Left lung (tissue), 10 donors: ENCODE data around the gene IFT122. TPM values are rescaled to one million over a fixed set of nuclear protein-coding genes. Genes with fewer than 3 reads are reported as not detected.
A peak's percentile ranks its signal among the peaks of the same experiment; 100 is the strongest.

Experiments
- ATAC-seq: fragments of 200-7000 bp; cut with Tn5 transposase; one replicate; pipeline ENCODE4 v1.9.1; 2020; ENCODE audit warnings: moderate library complexity
- DNase-seq, 4 donors: peaks; one replicate each; pipeline ENCODE4 v3.0.0-alpha.2; 2013 to 2020
- H3K27ac ChIP-seq, 2 donors: fragments of 200-600 bp; sonication (generic) in 1 of 2; one replicate each; pipeline versions ENCODE4 v1.5.0 to v1.8.0; 2020 to 2021
- H3K27me3 ChIP-seq, 2 donors: fragments of 200-600 bp; sonication (generic) in 1 of 2; one replicate each; pipeline versions ENCODE4 v1.5.0 to v1.8.0; 2020 to 2021
- H3K36me3 ChIP-seq, 2 donors: fragments of 200-600 bp; sonication (generic) in 1 of 2; one replicate each; pipeline versions ENCODE4 v1.5.0 to v1.8.0; 2020 to 2021
- H3K4me1 ChIP-seq, 2 donors: fragments of 200-600 bp; one replicate each; pipeline ENCODE4 v1.8.0; 2021
- H3K4me3 ChIP-seq, 2 donors: fragments of 200-600 bp; sonication (generic) in 1 of 2; one replicate each; pipeline versions ENCODE4 v1.5.0 to v1.8.0; 2020 to 2021; ENCODE audit warnings: mild to moderate bottlenecking in 1 of 2
- H3K9me3 ChIP-seq, 2 donors: fragments of 200-600 bp; sonication (generic) in 1 of 2; one replicate each; pipeline versions ENCODE4 v1.5.0 to v1.8.0; 2020 to 2021
- CTCF ChIP-seq, 2 donors: fragments of 200-600 bp; sonication (generic) in 1 of 2; IDR thresholded peaks; one replicate each; pipeline versions ENCODE4 v1.5.0 to v1.8.0; 2021; ENCODE audit warnings: antibody characterized with exemption in 2 of 2
- intact Hi-C, 2 donors: fragments of 100-400 bp; cut with DNase I; formaldehyde crosslinking; loops; one replicate each; pipeline versions ENCODE4 v1.11.2 to v1.14.2; 2022
- polyA plus RNA-seq, 6 donors: library from polyadenylated mRNA; unstranded; fragments of 120-200 nt; gene quantifications; one replicate each; pipeline ENCODE4 v1.2.1, GENCODE V29; 2013; ENCODE audit not compliant: insufficient read length in 6 of 6
- total RNA-seq, 2 donors: library from RNA; stranded (reverse); fragmentation: NEBNext Ultra II Directional; extraction: Animal tissue kit (Norgen Biotek cat#: 25700); gene quantifications; one replicate each; pipeline ENCODE4 v1.2.1, GENCODE V29; 2021
- donor health status: DM: no; HTN: yes; CAD: no.
- donor health status: DM: no; HTN: no; CAD: no.

The IFT122 gene
- total and polyA plus RNA-seq, 8 donors, result 21.2 to 79.7 (median 71.3) TPM

GRCh38 chr3:129560911-129561594, 121.0 kb downstream of the IFT122 start:
- H3K36me3 ChIP-seq, result peaks cover 0 to 98% of the 10 kb centered on the region in 2 donors
- DNase-seq (peak; percentile 76 to 92 (median 83)), ATAC-seq (peak; percentile 74)
- TF ChIP-seq CTCF (IDR thresholded peaks at IDR 0.05), result no peak
- intact Hi-C loops, result no loop called here
- peak overlapping the region; percentile 70 to 87 for H3K27ac ChIP-seq
- peaks cover 29 to 52% of the 10 kb centered on the region in 2 donors for H3K4me1 ChIP-seq
- no peaks in the 10 kb centered on the region for H3K9me3 ChIP-seq
- H3K4me3 ChIP-seq, result no peak overlapping the region
- H3K27me3 ChIP-seq, result no peaks in the 10 kb centered on the region

GRCh38 chr3:129561619-129562248, 121.7 kb downstream of the IFT122 start:
- ATAC-seq, result no peak
- intact Hi-C loops, result no loop called here

DNA sequence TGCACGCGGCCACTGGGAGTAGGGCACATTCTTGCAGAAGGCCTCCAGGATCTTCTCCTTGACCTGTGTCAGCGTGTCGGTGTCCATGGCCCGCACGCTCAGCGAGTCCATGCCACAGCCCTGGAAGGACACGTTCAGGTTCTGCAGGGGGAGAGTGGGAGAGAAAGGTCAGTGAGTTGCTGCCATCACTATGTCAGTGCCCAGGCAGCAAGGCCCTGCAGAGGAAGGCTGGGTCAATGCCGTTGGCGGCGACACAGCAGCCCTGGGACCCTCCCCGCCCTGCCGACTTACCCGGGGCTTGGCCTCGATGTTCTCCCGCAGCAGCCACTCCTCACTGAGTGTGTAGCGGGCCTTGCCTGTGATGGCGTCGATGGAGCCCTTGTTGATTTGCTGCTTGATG, 122.8 kb downstream of the IFT122 start:
- intact Hi-C loops, result no loop called here
- no peak for ATAC-seq

More at GRCh38 chr3:129561619-129562248, 121.7 kb downstream of the IFT122 start:
- DNase-seq, result peak in 1 of 4 donors; percentile 44
- peak overlapping the region; percentile 70 to 87 for H3K27ac ChIP-seq
- H3K9me3 ChIP-seq, result no peaks in the 10 kb centered on the region
- peaks cover 0 to 98% of the 10 kb centered on the region in 2 donors for H3K36me3 ChIP-seq
- H3K4me3 ChIP-seq, result no peak overlapping the region
- H3K4me1 ChIP-seq, result peaks cover 29 to 47% of the 10 kb centered on the region in 2 donors
- no peak for TF ChIP-seq CTCF (IDR thresholded peaks at IDR 0.05)
- no peaks in the 10 kb centered on the region for H3K27me3 ChIP-seq

DNA sequence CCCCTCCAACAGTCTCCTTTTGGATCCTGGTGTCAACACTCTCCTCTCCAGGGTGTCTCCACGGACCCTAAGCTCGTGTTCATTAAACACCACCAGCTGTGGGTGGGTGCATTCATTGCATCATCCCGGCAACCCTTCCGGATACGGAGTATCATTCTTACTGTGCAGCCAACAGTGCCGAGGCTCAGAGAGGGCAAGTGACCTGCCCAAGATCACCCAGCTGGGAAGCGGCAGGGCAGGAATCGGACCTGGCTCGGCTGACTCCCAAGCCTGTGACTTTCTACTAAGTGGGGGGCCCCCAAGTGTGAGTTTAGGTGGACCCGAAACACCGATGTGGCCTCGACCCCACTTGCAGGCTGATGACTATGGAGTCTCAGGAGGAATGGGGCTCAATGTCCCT, 123.3 kb downstream of the IFT122 start:
- peaks cover 27 to 46% of the 10 kb centered on the region in 2 donors for H3K4me1 ChIP-seq
- H3K27me3 ChIP-seq, result no peaks in the 10 kb centered on the region
- H3K9me3 ChIP-seq, result no peaks in the 10 kb centered on the region
- no peak overlapping the region for H3K4me3 ChIP-seq
- intact Hi-C loops, result no loop called here
- no peak for TF ChIP-seq CTCF (IDR thresholded peaks at IDR 0.05)
- DNase-seq (no peak), ATAC-seq (no peak)
- peaks cover 0 to 98% of the 10 kb centered on the region in 2 donors for H3K36me3 ChIP-seq
- H3K27ac ChIP-seq, result no peak overlapping the region

More for the DNA sequence above, 122.8 kb downstream of the IFT122 start:
- H3K9me3 ChIP-seq, result no peaks in the 10 kb centered on the region
- no peaks in the 10 kb centered on the region for H3K27me3 ChIP-seq
- no peak for TF ChIP-seq CTCF (IDR thresholded peaks at IDR 0.05)
- H3K4me3 ChIP-seq, result no peak overlapping the region
- DNase-seq, result no peak
- peaks cover 24 to 47% of the 10 kb centered on the region in 2 donors for H3K4me1 ChIP-seq
- no peak overlapping the region for H3K27ac ChIP-seq
- peaks cover 0 to 98% of the 10 kb centered on the region in 2 donors for H3K36me3 ChIP-seq

GRCh38 chr3:129563850-129564535, 124.0 kb downstream of the IFT122 start:
- Histone ChIP-seq H3K27me3 (no peaks in the 10 kb centered on the region), H3K4me1 (peaks cover 27 to 43% of the 10 kb centered on the region in 2 donors), H3K9me3 (no peaks in the 10 kb centered on the region), H3K27ac (peak overlapping the region; percentile 26), H3K4me3 (no peak overlapping the region), H3K36me3 (peaks cover 0 to 98% of the 10 kb centered on the region in 2 donors)
- no peak for DNase-seq
- TF ChIP-seq CTCF (IDR thresholded peaks at IDR 0.05), result no peak
- ATAC-seq, result no peak
- intact Hi-C loops, result no loop called here
